ENCODE data around the gene EIF3L. TPM values are rescaled to one million over a fixed set of nuclear protein-coding genes. Genes with fewer than 3 reads are reported as not detected.

EIF3L gene
- total RNA-seq, 4 donors from 2014 or later: 192 to 499 (median 281) TPM

GRCh38 chr22:37803639-37804351 is 45.4 kb upstream of the EIF3L start:
- no peaks in the 10 kb centered on the region for H3K9me3 ChIP-seq
- peaks cover 38 to 65% (median 43%) of the 10 kb centered on the region in 3 donors for H3K4me1 ChIP-seq
- no peaks in the 10 kb centered on the region for H3K36me3 ChIP-seq
- WGBS, 2 donors: 53 to 77% methylated on average over 12 to 18 of the region's 34 CpGs
- H3K27me3 ChIP-seq: peaks cover 0 to 6% (median 0%) of the 10 kb centered on the region in 4 donors
- TF ChIP-seq POLR2A (IDR thresholded peaks at IDR 0.05): no peak
- TF ChIP-seq, protein P1, sequence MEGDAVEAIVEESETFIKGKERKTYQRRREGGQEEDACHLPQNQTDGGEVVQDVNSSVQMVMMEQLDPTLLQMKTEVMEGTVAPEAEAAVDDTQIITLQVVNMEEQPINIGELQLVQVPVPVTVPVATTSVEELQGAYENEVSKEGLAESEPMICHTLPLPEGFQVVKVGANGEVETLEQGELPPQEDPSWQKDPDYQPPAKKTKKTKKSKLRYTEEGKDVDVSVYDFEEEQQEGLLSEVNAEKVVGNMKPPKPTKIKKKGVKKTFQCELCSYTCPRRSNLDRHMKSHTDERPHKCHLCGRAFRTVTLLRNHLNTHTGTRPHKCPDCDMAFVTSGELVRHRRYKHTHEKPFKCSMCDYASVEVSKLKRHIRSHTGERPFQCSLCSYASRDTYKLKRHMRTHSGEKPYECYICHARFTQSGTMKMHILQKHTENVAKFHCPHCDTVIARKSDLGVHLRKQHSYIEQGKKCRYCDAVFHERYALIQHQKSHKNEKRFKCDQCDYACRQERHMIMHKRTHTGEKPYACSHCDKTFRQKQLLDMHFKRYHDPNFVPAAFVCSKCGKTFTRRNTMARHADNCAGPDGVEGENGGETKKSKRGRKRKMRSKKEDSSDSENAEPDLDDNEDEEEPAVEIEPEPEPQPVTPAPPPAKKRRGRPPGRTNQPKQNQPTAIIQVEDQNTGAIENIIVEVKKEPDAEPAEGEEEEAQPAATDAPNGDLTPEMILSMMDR (IDR thresholded peaks at IDR 0.05): no peak
- DNase-seq: no peak
- peak overlapping the region in 2 of 4 donors; percentile 60 to 69 for H3K4me3 ChIP-seq
- H3K27ac ChIP-seq: peak overlapping the region in 3 of 4 donors; percentile 87 to 94 (median 89)
- intact Hi-C loops (cut with DNase I): no loop called here

- H3K36me3 ChIP-seq: no peaks in the 10 kb centered on the region
- peak overlapping the region; percentile 51 to 69 (median 62) for H3K4me3 ChIP-seq
- TF ChIP-seq POLR2A (IDR thresholded peaks at IDR 0.05): no peak
- TF ChIP-seq, protein P1 (IDR thresholded peaks at IDR 0.05): no peak
- no peaks in the 10 kb centered on the region for H3K9me3 ChIP-seq
- no peak for DNase-seq
- intact Hi-C loops (cut with DNase I): no loop called here
- peak overlapping the region; percentile 86 to 94 (median 88) for H3K27ac ChIP-seq
- H3K4me1 ChIP-seq: peaks cover 38 to 72% (median 43%) of the 10 kb centered on the region in 3 donors
- 2% methylated on average over 7 of the region's 29 CpGs; no CpG with 5 or more reads in 1 of the 2 donors for WGBS, 2 donors
- H3K27me3 ChIP-seq: peaks cover 0 to 6% (median 0%) of the 10 kb centered on the region in 4 donors
Measured at GRCh38 chr22:37804352-37804880, 44.8 kb upstream of the EIF3L start.

- WGBS, 2 donors: 4 to 12% methylated on average over 13 to 23 of the region's 87 CpGs
- H3K4me1 ChIP-seq: peaks cover 38 to 72% (median 43%) of the 10 kb centered on the region in 3 donors
- H3K36me3 ChIP-seq: peaks cover 0 to 2% (median 0%) of the 10 kb centered on the region in 3 donors
- peaks cover 0 to 6% (median 0%) of the 10 kb centered on the region in 4 donors for H3K27me3 ChIP-seq
- intact Hi-C loops (cut with DNase I): no loop called here
- peak overlapping the region; percentile 51 to 69 (median 62) for H3K4me3 ChIP-seq
- DNase-seq: no peak
- peak overlapping the region; percentile 86 to 94 (median 88) for H3K27ac ChIP-seq
- TF ChIP-seq, protein P1 (IDR thresholded peaks at IDR 0.05): peak in 1 of 6 experiments; percentile 14
- TF ChIP-seq POLR2A (IDR thresholded peaks at IDR 0.05): peak in 2 of 4 donors; percentile 90 to 95
- no peaks in the 10 kb centered on the region for H3K9me3 ChIP-seq
Measured at GRCh38 chr22:37804881-37805809, 44.1 kb upstream of the EIF3L start.

- no peak for TF ChIP-seq POLR2A (IDR thresholded peaks at IDR 0.05)
- TF ChIP-seq, protein P1 (IDR thresholded peaks at IDR 0.05): no peak
- DNase-seq: no peak
- Histone ChIP-seq H3K27me3 (peaks cover 0 to 6% (median 0%) of the 10 kb centered on the region in 4 donors), H3K9me3 (no peaks in the 10 kb centered on the region), H3K4me1 (peaks cover 38 to 72% (median 43%) of the 10 kb centered on the region in 3 donors), H3K4me3 (peak overlapping the region; percentile 51 to 69 (median 62)), H3K36me3 (peaks cover 0 to 3% (median 0%) of the 10 kb centered on the region in 3 donors), H3K27ac (peak overlapping the region; percentile 86 to 94 (median 88))
- intact Hi-C loops (cut with DNase I): no loop called here
- 19 to 33% methylated on average over 6 to 9 of the region's 10 CpGs for WGBS, 2 donors
Measured at GRCh38 chr22:37805810-37806277, 43.4 kb upstream of the EIF3L start.

All from esophagus squamous epithelium (tissue), 5 donors.